ENCODE results near the gene COL27A1. TPM values are rescaled to one million over a fixed set of nuclear protein-coding genes. Genes with fewer than 3 reads are reported as not detected.

The COL27A1 gene
- total and polyA plus RNA-seq, 2 experiments from 2014 or later = 10.5 to 18.0 TPM

GRCh38 chr9:114266969-114267368 lies 111.6 kb downstream of the COL27A1 start (continued):
- TF ChIP-seq NANOG (IDR thresholded peaks at IDR 0.05; ENCODE audit: borderline replicate concordance) = no peak
- TF ChIP-seq CREB1 (CRISPR knock-in tag; IDR thresholded peaks at IDR 0.05; ENCODE audit: low read depth) = no peak
- no peak for TF ChIP-seq ZNF462 (CRISPR knock-in tag; IDR thresholded peaks at IDR 0.05)
- no peak for TF ChIP-seq POLR2AphosphoS5 (IDR thresholded peaks at IDR 0.05; ENCODE audit: low read depth)
- TF ChIP-seq ZNF331 (CRISPR knock-in tag; IDR thresholded peaks at IDR 0.05; ENCODE audit: low read depth) = no peak

DNA sequence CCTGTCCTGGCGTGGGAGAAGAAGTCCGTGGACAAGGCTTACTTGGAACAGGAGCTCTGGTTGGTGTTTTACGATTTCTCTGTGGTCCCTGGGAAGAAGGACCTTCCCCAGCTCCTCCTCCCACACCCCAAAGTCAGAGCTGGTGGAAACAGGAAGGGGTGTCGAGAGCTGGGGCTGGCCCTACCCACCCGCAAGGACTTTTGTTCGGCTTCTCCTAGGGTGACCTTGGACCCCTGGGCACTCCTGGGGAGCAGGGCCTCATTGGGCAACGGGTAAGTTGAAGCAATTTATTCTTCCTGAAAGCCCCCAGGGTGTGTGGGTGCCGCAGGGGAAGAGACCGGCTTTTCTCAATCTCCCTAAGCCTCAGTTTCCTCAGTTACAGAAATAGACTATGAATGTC lies 113.7 kb downstream of the COL27A1 start:
- Histone ChIP-seq H3K4me2 (no peak overlapping the region), H3K4me3 (no peak overlapping the region), H3K79me2 (replicated peaks; ENCODE audit: insufficient read depth) (no peaks in the 10 kb centered on the region), H3F3A (replicated peaks; ENCODE audit: low read depth) (no peaks in the 10 kb centered on the region), H3K36me3 (ENCODE audit: insufficient read depth) (no peaks in the 10 kb centered on the region), H3K9me2 (ENCODE audit: insufficient read depth) (no peaks in the 10 kb centered on the region), H3K4me1 (ENCODE audit: insufficient read depth) (no peaks in the 10 kb centered on the region), H3K27me3 (ENCODE audit: insufficient read depth) (no peaks in the 10 kb centered on the region), H3K27ac (ENCODE audit: low read depth) (no peak overlapping the region), H4K20me1 (replicated peaks; ENCODE audit: insufficient read depth) (no peaks in the 10 kb centered on the region; the same call in 1 of the 2 replicates), H2AFZ (no peak overlapping the region)
- Mint-ChIP-seq H3K36me3 (ENCODE audit: low read depth) (peaks cover 3% of the 10 kb centered on the region; the same call in 2 of the 3 replicates), H3K4me1 (no peaks in the 10 kb centered on the region), H3K27me3 (ENCODE audit: insufficient read depth, low read depth, poor library complexity) (peaks cover 8% of the 10 kb centered on the region), H3K4me3 (no peak overlapping the region), H3K9me3 (no peaks in the 10 kb centered on the region; the same call in 2 of the 3 replicates), H3K27ac (no peak overlapping the region)
- DNase-seq (ENCODE audit: low spot score) (no peak), ATAC-seq (no peak)
- TF ChIP-seq EZH2phosphoT487 (IDR thresholded peaks at IDR 0.05; ENCODE audit: unreplicated experiment) = no peak
- TF ChIP-seq ETS1 (IDR thresholded peaks at IDR 0.05) = no peak
- TF ChIP-seq CREB1 (CRISPR knock-in tag; IDR thresholded peaks at IDR 0.05; ENCODE audit: low read depth) = no peak
- no peak for TF ChIP-seq CTCF (conservative IDR thresholded peaks at IDR 0.05; ENCODE audit: low read depth in 2 of 2)
- TF ChIP-seq POLR2AphosphoS5 (IDR thresholded peaks at IDR 0.05; ENCODE audit: low read depth) = no peak
- no peak for TF ChIP-seq NANOG (IDR thresholded peaks at IDR 0.05; ENCODE audit: borderline replicate concordance)
- TF ChIP-seq EZH2 (IDR thresholded peaks at IDR 0.05; ENCODE audit: low read depth, unreplicated experiment) = no peak
- no peak for TF ChIP-seq ZNF331 (CRISPR knock-in tag; IDR thresholded peaks at IDR 0.05; ENCODE audit: low read depth)

All from GM23338 (cell line).